WTC11 (cell line): ENCODE data around the gene HERC2.
"Not testable (repeated sequence)": the region's sequence is repeated elsewhere in the genome, so short reads cannot be mapped to it uniquely, and the experiment has no call there.

Experiments used
- FOXP1 ChIP-seq: sonication (generic); formaldehyde crosslinking; IDR thresholded peaks from 2 replicates; pipeline ENCODE4 v1.8.0; 2022; ENCODE audit warnings: missing genetic modification reagents, mild to moderate bottlenecking, moderate library complexity, borderline replicate concordance
- NR2C2 ChIP-seq: sonication (generic); formaldehyde crosslinking; IDR thresholded peaks from 2 replicates; pipeline ENCODE4 v1.8.0; 2022; ENCODE audit warnings: mild to moderate bottlenecking, missing genetic modification reagents
- PRRX2 ChIP-seq: fragments of 250-450 bp; sonication (Bioruptor Pico); IDR thresholded peaks from 2 replicates; pipeline ENCODE4 v1.8.0; 2021; ENCODE audit warnings: mild to moderate bottlenecking
- SP1 ChIP-seq: sonication (generic); formaldehyde crosslinking; conservative IDR thresholded peaks from 2 replicates; pipeline ENCODE4 v1.8.1; 2022; ENCODE audit warnings: missing genetic modification reagents
- USF1 ChIP-seq: sonication (generic); formaldehyde crosslinking; IDR thresholded peaks from 2 replicates; pipeline ENCODE4 v1.8.0; 2022; ENCODE audit warnings: mild to moderate bottlenecking, missing genetic modification reagents
- ZNF416 ChIP-seq: fragments of 250-450 bp; sonication (Bioruptor Pico); IDR thresholded peaks from 2 replicates; pipeline ENCODE4 v1.9.0; 2021; ENCODE audit warnings: mild to moderate bottlenecking, inconsistent platforms
- ZNF423 ChIP-seq: fragments of 250-450 bp; sonication (Bioruptor Pico); IDR thresholded peaks from 2 replicates; pipeline ENCODE4 v2.1.2; 2022; ENCODE audit warnings: mild to moderate bottlenecking, moderate library complexity
- TF ChIP-seq, protein P1 (sequence below): fragments of 200-600 bp; IDR thresholded peaks from 2 replicates; pipeline ENCODE4 v1.8.0; 2022; ENCODE audit warnings: antibody characterized with exemption
- TF ChIP-seq, protein P2 (sequence below): sonication (generic); formaldehyde crosslinking; IDR thresholded peaks from 2 replicates; pipeline ENCODE4 v1.8.1; 2023; ENCODE audit warnings: mild to moderate bottlenecking, missing genetic modification reagents, borderline replicate concordance
- TF ChIP-seq, protein P3 (sequence below): sonication (generic); formaldehyde crosslinking; IDR thresholded peaks from 2 replicates; pipeline ENCODE4 v1.8.0; 2022; ENCODE audit warnings: mild to moderate bottlenecking, missing genetic modification reagents

GRCh38 chr15:28216946-28217546 lies 104.9 kb downstream of the HERC2 start:
- TF ChIP-seq, protein P1, sequence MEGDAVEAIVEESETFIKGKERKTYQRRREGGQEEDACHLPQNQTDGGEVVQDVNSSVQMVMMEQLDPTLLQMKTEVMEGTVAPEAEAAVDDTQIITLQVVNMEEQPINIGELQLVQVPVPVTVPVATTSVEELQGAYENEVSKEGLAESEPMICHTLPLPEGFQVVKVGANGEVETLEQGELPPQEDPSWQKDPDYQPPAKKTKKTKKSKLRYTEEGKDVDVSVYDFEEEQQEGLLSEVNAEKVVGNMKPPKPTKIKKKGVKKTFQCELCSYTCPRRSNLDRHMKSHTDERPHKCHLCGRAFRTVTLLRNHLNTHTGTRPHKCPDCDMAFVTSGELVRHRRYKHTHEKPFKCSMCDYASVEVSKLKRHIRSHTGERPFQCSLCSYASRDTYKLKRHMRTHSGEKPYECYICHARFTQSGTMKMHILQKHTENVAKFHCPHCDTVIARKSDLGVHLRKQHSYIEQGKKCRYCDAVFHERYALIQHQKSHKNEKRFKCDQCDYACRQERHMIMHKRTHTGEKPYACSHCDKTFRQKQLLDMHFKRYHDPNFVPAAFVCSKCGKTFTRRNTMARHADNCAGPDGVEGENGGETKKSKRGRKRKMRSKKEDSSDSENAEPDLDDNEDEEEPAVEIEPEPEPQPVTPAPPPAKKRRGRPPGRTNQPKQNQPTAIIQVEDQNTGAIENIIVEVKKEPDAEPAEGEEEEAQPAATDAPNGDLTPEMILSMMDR = not testable (repeated sequence)
- not testable (repeated sequence) for TF ChIP-seq USF1; NR2C2 (CRISPR knock-in tag); PRRX2 (CRISPR knock-in tag); ZNF416 (CRISPR knock-in tag); ZNF423 (CRISPR knock-in tag); SP1; FOXP1 (CRISPR knock-in tag)
- TF ChIP-seq, protein P2, sequence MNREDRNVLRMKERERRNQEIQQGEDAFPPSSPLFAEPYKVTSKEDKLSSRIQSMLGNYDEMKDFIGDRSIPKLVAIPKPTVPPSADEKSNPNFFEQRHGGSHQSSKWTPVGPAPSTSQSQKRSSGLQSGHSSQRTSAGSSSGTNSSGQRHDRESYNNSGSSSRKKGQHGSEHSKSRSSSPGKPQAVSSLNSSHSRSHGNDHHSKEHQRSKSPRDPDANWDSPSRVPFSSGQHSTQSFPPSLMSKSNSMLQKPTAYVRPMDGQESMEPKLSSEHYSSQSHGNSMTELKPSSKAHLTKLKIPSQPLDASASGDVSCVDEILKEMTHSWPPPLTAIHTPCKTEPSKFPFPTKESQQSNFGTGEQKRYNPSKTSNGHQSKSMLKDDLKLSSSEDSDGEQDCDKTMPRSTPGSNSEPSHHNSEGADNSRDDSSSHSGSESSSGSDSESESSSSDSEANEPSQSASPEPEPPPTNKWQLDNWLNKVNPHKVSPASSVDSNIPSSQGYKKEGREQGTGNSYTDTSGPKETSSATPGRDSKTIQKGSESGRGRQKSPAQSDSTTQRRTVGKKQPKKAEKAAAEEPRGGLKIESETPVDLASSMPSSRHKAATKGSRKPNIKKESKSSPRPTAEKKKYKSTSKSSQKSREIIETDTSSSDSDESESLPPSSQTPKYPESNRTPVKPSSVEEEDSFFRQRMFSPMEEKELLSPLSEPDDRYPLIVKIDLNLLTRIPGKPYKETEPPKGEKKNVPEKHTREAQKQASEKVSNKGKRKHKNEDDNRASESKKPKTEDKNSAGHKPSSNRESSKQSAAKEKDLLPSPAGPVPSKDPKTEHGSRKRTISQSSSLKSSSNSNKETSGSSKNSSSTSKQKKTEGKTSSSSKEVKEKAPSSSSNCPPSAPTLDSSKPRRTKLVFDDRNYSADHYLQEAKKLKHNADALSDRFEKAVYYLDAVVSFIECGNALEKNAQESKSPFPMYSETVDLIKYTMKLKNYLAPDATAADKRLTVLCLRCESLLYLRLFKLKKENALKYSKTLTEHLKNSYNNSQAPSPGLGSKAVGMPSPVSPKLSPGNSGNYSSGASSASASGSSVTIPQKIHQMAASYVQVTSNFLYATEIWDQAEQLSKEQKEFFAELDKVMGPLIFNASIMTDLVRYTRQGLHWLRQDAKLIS = not testable (repeated sequence)
- TF ChIP-seq, protein P3, sequence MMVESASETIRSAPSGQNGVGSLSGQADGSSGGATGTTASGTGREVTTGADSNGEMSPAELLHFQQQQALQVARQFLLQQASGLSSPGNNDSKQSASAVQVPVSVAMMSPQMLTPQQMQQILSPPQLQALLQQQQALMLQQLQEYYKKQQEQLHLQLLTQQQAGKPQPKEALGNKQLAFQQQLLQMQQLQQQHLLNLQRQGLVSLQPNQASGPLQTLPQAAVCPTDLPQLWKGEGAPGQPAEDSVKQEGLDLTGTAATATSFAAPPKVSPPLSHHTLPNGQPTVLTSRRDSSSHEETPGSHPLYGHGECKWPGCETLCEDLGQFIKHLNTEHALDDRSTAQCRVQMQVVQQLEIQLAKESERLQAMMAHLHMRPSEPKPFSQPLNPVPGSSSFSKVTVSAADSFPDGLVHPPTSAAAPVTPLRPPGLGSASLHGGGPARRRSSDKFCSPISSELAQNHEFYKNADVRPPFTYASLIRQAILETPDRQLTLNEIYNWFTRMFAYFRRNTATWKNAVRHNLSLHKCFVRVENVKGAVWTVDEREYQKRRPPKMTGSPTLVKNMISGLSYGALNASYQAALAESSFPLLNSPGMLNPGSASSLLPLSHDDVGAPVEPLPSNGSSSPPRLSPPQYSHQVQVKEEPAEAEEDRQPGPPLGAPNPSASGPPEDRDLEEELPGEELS = not testable (repeated sequence)
